ENCODE measurements around the gene MNT.

The MNT gene

DNA sequence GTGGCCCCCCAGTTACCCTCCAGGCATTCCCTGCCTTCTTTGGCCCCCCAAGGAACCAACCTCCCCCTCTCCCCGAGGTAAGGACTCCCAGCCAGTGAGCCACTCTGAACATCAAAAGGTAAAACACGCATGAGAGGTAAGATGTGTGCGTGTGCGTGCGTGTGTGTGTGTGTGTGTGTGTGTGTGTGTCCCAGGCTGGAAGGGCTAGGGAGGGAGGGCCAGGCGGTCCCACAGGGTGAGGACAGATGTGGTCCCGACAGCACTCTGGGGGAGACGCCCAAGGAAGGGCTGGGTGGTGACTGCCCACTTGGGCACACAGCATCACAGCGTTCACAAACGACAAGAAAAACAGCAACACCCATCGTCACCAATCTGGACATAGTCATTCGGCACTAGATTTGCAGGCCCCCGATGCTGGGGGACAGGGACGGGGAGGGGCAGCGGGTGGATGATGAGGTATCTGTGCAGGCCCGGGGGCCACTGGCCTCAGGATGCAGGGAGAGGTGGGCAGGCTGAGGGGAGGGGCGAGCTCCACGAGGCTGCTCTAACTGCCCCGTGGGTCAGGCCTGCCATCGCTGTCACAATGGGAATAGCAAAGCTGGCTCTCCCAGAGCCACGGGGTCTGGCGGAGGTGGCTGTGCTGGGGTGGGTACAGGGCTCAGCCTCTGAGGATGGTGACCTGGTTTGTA is 16.3 kb downstream of the MNT start:
- H3K9me3 Mint-ChIP-seq: no peaks in the 10 kb centered on the region
- H3K4me3 Mint-ChIP-seq: no peak overlapping the region
- TF ChIP-seq, protein P1, sequence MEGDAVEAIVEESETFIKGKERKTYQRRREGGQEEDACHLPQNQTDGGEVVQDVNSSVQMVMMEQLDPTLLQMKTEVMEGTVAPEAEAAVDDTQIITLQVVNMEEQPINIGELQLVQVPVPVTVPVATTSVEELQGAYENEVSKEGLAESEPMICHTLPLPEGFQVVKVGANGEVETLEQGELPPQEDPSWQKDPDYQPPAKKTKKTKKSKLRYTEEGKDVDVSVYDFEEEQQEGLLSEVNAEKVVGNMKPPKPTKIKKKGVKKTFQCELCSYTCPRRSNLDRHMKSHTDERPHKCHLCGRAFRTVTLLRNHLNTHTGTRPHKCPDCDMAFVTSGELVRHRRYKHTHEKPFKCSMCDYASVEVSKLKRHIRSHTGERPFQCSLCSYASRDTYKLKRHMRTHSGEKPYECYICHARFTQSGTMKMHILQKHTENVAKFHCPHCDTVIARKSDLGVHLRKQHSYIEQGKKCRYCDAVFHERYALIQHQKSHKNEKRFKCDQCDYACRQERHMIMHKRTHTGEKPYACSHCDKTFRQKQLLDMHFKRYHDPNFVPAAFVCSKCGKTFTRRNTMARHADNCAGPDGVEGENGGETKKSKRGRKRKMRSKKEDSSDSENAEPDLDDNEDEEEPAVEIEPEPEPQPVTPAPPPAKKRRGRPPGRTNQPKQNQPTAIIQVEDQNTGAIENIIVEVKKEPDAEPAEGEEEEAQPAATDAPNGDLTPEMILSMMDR (IDR thresholded peaks at IDR 0.05; ENCODE audit: unreplicated experiment in 3 of 3): no peak
- H3K27me3 Mint-ChIP-seq (ENCODE audit: low read depth): no peaks in the 10 kb centered on the region
- peak overlapping the region in 2 of 3 experiments; percentile 21 to 64 for H3K27ac Mint-ChIP-seq
- peaks cover 10% of the 10 kb centered on the region for H3K36me3 Mint-ChIP-seq (ENCODE audit: low read depth)
- peaks cover 36% of the 10 kb centered on the region for H3K4me1 Mint-ChIP-seq

DNA sequence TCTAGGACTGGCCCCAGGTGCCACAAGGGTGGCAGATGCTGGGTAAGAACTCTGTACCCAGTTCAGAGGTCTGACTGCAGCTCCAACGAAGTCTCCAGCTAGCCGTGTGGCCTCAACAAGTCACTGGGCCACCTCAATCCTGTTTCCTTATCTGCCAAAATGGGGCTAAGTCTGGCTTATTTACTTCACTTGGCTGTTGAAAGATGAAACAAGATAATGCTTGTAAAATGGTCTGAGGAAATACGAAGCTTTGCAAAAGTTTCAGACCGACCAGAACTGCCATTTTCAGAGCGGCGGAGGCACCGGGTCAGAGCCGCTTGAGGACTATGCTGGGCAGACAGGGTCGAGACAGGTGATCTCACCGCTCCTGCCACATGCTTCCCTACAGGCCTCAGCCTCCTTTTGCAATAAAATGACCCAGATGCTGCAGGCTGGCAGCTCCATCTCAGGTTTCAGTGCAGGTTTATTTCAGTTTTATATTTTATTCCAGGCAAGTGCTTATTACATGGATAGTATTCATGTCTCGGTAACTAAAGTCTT is 17.2 kb downstream of the MNT start:
- Mint-ChIP-seq H3K4me3 (peak overlapping the region in 1 of 3 experiments; percentile 14), H3K36me3 (ENCODE audit: low read depth) (peaks cover 14% of the 10 kb centered on the region), H3K27ac (peak overlapping the region; percentile 21 to 64 (median 43)), H3K4me1 (peaks cover 29% of the 10 kb centered on the region), H3K9me3 (no peaks in the 10 kb centered on the region), H3K27me3 (ENCODE audit: low read depth) (no peaks in the 10 kb centered on the region)
- TF ChIP-seq, protein P1 (IDR thresholded peaks at IDR 0.05; ENCODE audit: unreplicated experiment in 3 of 3): no peak

DNA sequence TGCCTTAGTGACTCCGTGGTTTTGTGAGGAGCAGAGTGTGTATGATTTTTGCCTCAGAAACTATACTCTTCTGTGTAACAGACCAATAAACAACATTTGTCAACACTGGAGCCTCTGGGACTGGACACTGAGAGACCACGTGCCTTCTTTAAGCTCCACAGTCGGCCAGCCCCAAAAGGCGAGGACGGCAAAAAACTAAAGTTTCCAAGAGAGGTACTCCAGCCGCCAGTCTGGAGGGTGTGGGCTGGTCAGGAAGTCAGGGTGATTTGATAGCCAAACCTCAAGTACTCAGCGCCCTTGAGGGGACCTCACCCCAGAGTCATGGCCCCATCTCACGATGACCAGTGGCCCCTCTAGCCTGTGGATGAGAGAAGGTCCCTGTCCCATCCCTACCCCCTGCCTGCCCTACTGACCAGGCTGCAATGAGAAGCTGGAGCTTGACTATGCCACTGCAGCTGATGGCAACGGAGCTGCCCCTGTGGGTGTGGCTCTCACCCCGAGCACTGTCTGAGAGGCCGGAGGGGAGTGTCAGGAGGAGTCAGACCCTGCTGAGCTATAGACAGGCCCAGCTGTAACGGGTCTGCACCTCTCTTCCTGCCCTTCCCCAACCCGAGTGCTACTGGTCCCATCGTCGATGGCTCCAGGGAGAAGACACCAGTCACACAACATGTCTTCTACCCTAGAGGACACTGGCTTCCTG is 19.8 kb downstream of the MNT start:
- no peaks in the 10 kb centered on the region for H3K27me3 Mint-ChIP-seq (ENCODE audit: low read depth)

DNA sequence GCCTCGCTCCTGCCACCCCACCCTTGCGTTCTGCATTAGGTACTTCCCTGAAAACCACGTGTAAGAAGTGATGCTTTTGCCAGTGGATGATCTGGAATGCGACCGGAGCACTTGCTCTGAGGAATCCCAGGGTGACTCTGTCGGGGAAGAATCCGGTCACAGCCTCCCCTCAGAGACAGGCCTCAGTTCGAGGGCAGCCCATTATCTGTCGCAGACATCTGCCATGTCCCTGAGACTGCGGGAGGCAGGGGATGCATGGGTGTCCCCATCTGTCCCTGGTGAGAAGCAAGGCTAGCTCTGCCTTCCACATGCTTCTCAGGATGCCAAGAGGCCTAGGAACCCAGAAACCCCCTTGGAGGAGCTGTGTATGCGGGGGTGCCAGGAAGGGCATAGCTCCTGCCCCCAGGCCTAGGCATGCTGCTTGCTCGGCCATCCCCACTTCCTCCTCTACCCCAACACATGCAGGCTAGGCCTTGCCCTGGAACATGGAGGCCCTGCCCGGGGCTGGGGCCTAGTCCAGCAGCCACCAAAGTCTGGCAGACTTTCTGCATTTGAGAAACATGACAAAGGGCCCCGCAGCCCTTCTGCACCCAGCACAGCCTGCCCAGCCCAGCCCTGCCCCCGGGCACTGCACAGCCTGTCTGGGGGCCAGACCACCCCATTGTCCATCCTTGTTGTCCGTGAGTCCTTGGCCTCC is 20.5 kb downstream of the MNT start:
- Mint-ChIP-seq H3K4me1 (peaks cover 15% of the 10 kb centered on the region), H3K9me3 (no peaks in the 10 kb centered on the region), H3K27me3 (ENCODE audit: low read depth) (no peaks in the 10 kb centered on the region), H3K36me3 (ENCODE audit: low read depth) (peaks cover 8% of the 10 kb centered on the region), H3K4me3 (no peak overlapping the region), H3K27ac (no peak overlapping the region)
- TF ChIP-seq, protein P1 (IDR thresholded peaks at IDR 0.05; ENCODE audit: unreplicated experiment in 3 of 3): no peak

More for the DNA sequence above, 19.8 kb downstream of the MNT start:
- H3K9me3 Mint-ChIP-seq: no peaks in the 10 kb centered on the region
- no peak overlapping the region for H3K4me3 Mint-ChIP-seq
- no peak overlapping the region for H3K27ac Mint-ChIP-seq
- peaks cover 16% of the 10 kb centered on the region for H3K4me1 Mint-ChIP-seq
- TF ChIP-seq, protein P1 (IDR thresholded peaks at IDR 0.05; ENCODE audit: unreplicated experiment in 3 of 3): no peak
- H3K36me3 Mint-ChIP-seq (ENCODE audit: low read depth): peaks cover 8% of the 10 kb centered on the region

DNA sequence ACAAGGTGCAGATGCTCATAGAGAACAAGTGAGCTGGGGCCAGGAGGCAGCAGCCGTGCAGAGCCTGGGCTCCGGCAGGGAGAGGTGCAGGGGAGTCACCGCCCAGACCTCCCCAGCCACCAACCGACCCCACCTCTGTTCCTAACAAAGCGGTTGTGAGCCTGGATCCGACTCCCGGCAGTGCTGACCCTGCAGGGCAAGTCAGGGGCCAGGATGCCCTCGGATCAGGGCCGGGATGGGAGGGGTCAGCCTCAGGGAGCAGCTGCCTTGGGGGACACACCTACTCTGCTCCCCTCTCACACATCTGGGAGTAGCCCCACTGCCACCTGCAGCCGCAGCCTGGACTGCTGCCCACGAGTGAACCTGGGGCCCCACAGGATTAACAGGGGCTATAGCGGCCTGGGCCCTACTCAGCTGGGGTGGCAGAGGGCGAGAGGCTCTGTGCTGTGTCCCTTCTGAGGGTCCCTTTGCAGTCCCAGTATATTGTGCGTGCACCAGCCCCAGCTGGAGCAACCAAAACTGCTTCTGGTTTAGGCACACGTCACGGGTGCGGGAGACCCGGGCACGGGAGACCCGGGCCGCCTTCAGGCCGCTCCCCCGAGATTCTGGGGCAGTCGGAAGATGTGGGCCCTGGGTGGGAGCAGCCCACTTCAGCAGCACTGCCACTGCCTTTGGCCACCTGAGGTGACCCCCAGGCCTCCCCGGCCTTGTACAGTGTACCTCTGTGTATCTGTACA is 21.2 kb downstream of the MNT start:
- H3K27ac Mint-ChIP-seq: no peak overlapping the region
- H3K4me1 Mint-ChIP-seq: peaks cover 13% of the 10 kb centered on the region
- H3K9me3 Mint-ChIP-seq: no peaks in the 10 kb centered on the region
- H3K27me3 Mint-ChIP-seq (ENCODE audit: low read depth): no peaks in the 10 kb centered on the region
- H3K4me3 Mint-ChIP-seq: no peak overlapping the region
- H3K36me3 Mint-ChIP-seq (ENCODE audit: low read depth): peaks cover 12% of the 10 kb centered on the region
- TF ChIP-seq, protein P1 (IDR thresholded peaks at IDR 0.05; ENCODE audit: unreplicated experiment in 3 of 3): no peak

Data from nephron (organoid).